ENCODE results near the gene GALNT10.

DNA sequence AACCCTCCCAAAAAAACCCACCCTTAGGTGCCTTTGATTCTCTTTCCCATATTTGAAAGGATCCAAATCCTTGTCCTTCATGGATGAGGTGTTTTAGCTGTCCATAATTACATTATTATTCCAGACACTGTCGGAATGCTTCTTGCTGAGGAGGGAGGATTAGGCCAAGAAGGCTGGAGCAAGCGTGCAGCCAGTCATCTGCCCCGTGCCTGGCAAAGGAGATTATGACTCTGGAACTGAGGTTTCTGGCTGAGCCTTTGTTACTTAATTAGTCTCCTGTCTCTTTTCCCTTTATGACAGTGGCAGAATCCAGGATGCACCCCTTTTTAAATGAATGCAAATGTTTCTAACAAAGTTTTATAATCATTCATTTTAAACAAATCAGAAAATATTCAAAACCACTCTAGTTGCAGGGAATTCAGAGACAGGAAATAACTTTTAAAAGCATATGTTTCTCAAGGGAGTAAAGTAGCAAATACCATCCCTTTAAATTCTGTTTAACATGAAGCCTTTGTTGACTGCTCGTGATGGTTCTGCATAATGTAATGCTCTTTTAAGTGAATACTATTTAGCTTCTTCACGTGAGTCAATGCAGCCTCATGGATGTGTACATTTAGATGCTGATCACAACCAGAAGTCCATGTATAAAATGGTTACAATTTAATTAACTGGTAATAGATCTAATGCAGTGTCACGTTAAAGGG lies 69.8 kb downstream of the GALNT10 start:
- TF ChIP-seq, protein P1, sequence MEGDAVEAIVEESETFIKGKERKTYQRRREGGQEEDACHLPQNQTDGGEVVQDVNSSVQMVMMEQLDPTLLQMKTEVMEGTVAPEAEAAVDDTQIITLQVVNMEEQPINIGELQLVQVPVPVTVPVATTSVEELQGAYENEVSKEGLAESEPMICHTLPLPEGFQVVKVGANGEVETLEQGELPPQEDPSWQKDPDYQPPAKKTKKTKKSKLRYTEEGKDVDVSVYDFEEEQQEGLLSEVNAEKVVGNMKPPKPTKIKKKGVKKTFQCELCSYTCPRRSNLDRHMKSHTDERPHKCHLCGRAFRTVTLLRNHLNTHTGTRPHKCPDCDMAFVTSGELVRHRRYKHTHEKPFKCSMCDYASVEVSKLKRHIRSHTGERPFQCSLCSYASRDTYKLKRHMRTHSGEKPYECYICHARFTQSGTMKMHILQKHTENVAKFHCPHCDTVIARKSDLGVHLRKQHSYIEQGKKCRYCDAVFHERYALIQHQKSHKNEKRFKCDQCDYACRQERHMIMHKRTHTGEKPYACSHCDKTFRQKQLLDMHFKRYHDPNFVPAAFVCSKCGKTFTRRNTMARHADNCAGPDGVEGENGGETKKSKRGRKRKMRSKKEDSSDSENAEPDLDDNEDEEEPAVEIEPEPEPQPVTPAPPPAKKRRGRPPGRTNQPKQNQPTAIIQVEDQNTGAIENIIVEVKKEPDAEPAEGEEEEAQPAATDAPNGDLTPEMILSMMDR (IDR thresholded peaks at IDR 0.05): no peak
- no peak for TF ChIP-seq POLR2A (IDR thresholded peaks at IDR 0.05)

Data from lower leg skin (tissue), 3 donors.